ENCODE results near the gene EEF1AKMT1.

EEF1AKMT1 gene

GRCh38 chr13:20711301-20712044, 62.3 kb downstream of the EEF1AKMT1 start:
- no peak for ATAC-seq

GRCh38 chr13:20709782-20710181, 64.0 kb downstream of the EEF1AKMT1 start:
- no peak for ATAC-seq
- TF ChIP-seq BACH2 (CRISPR knock-in tag; IDR thresholded peaks at IDR 0.05; ENCODE audit: borderline replicate concordance): no peak
- no peak for TF ChIP-seq ZNF8 (CRISPR knock-in tag; IDR thresholded peaks at IDR 0.05)
- TF ChIP-seq PATZ1 (CRISPR knock-in tag; IDR thresholded peaks at IDR 0.05; ENCODE audit: borderline replicate concordance): no peak
- no peak for TF ChIP-seq CSDC2 (CRISPR knock-in tag; IDR thresholded peaks at IDR 0.05)
- no peak for TF ChIP-seq OSR1 (CRISPR knock-in tag; IDR thresholded peaks at IDR 0.05)
- TF ChIP-seq CREB5 (CRISPR knock-in tag; IDR thresholded peaks at IDR 0.05; ENCODE audit: low read depth): no peak
- no peak for TF ChIP-seq ARNTL (CRISPR knock-in tag; IDR thresholded peaks at IDR 0.05; ENCODE audit: borderline replicate concordance, low read depth)
- no peak for TF ChIP-seq CSRNP3 (CRISPR knock-in tag; IDR thresholded peaks at IDR 0.05)
- TF ChIP-seq ZNF70 (CRISPR knock-in tag; IDR thresholded peaks at IDR 0.05): no peak
- no peak for TF ChIP-seq ZNF565 (CRISPR knock-in tag; conservative IDR thresholded peaks at IDR 0.05; ENCODE audit: low read depth)
- no peak for TF ChIP-seq ESRRG (CRISPR knock-in tag; IDR thresholded peaks at IDR 0.05)
- TF ChIP-seq SNAI2 (CRISPR knock-in tag; IDR thresholded peaks at IDR 0.05): no peak
- no peak for TF ChIP-seq GLIS3 (CRISPR knock-in tag; IDR thresholded peaks at IDR 0.05)
- TF ChIP-seq TCF4 (CRISPR knock-in tag; IDR thresholded peaks at IDR 0.05; ENCODE audit: borderline replicate concordance): no peak

More at GRCh38 chr13:20711301-20712044, 62.3 kb downstream of the EEF1AKMT1 start:
- no peak for TF ChIP-seq GLIS3 (CRISPR knock-in tag; IDR thresholded peaks at IDR 0.05)
- TF ChIP-seq TCF4 (CRISPR knock-in tag; IDR thresholded peaks at IDR 0.05; ENCODE audit: borderline replicate concordance): no peak
- no peak for TF ChIP-seq BACH2 (CRISPR knock-in tag; IDR thresholded peaks at IDR 0.05; ENCODE audit: borderline replicate concordance)
- TF ChIP-seq PPARA (CRISPR knock-in tag; IDR thresholded peaks at IDR 0.05; ENCODE audit: borderline replicate concordance): no peak

- peak; percentile 5; the same call in 2 of the 3 replicates for ATAC-seq
- TF ChIP-seq BACH2 (CRISPR knock-in tag; IDR thresholded peaks at IDR 0.05; ENCODE audit: borderline replicate concordance) (no peak), SNAI2 (CRISPR knock-in tag; IDR thresholded peaks at IDR 0.05) (no peak), GLIS3 (CRISPR knock-in tag; IDR thresholded peaks at IDR 0.05) (no peak), RARB (CRISPR knock-in tag; IDR thresholded peaks at IDR 0.05) (no peak), ZFP30 (CRISPR knock-in tag; IDR thresholded peaks at IDR 0.05) (no peak)
These were observed 64.4 kb downstream of the EEF1AKMT1 start for GRCh38 chr13:20709369-20709768.

- no peak for ATAC-seq
- TF ChIP-seq ZNF8 (CRISPR knock-in tag; IDR thresholded peaks at IDR 0.05): no peak
- no peak for TF ChIP-seq RARB (CRISPR knock-in tag; IDR thresholded peaks at IDR 0.05)
- no peak for TF ChIP-seq PATZ1 (CRISPR knock-in tag; IDR thresholded peaks at IDR 0.05; ENCODE audit: borderline replicate concordance)
- no peak for TF ChIP-seq ZFP30 (CRISPR knock-in tag; IDR thresholded peaks at IDR 0.05)
- TF ChIP-seq BACH2 (CRISPR knock-in tag; IDR thresholded peaks at IDR 0.05; ENCODE audit: borderline replicate concordance): no peak
- TF ChIP-seq ZNF565 (CRISPR knock-in tag; conservative IDR thresholded peaks at IDR 0.05; ENCODE audit: low read depth): no peak
- no peak for TF ChIP-seq CSDC2 (CRISPR knock-in tag; IDR thresholded peaks at IDR 0.05)
These were observed 65.5 kb downstream of the EEF1AKMT1 start for GRCh38 chr13:20708216-20708615.

GRCh38 chr13:20706661-20707060, 67.1 kb downstream of the EEF1AKMT1 start:
- ATAC-seq: no peak
- TF ChIP-seq GLIS3 (CRISPR knock-in tag; IDR thresholded peaks at IDR 0.05) (no peak), ZC3H10 (CRISPR knock-in tag; IDR thresholded peaks at IDR 0.05) (no peak)

Measured in SK-N-SH treated with all-trans-retinoic acid at 6 μM for 48 hours (cell line).